OCI-LY7 (cell line): ENCODE measurements around the gene TTC33.

Source experiments
- EZH2phosphoT487 ChIP-seq: fragments of 200-600 bp; sonication (generic); IDR thresholded peaks from 2 replicates; pipeline ENCODE4 v1.6.1; 2018; ENCODE audit warnings: low read depth, borderline replicate concordance, mild to moderate bottlenecking, mixed run types, antibody characterized with exemption, low read length, moderate library complexity, mixed read lengths
- TF ChIP-seq, protein P1 (sequence below): fragments of 200-600 bp; sonication (generic); conservative IDR thresholded peaks from 2 replicates; pipeline ENCODE4 v1.5.1; 2014; ENCODE audit warnings: mild to moderate bottlenecking, antibody characterized with exemption, low read length, moderate library complexity, mixed read lengths

GRCh38 chr5:40733879-40734563, 21.7 kb downstream of the TTC33 start:
- TF ChIP-seq, protein P1, sequence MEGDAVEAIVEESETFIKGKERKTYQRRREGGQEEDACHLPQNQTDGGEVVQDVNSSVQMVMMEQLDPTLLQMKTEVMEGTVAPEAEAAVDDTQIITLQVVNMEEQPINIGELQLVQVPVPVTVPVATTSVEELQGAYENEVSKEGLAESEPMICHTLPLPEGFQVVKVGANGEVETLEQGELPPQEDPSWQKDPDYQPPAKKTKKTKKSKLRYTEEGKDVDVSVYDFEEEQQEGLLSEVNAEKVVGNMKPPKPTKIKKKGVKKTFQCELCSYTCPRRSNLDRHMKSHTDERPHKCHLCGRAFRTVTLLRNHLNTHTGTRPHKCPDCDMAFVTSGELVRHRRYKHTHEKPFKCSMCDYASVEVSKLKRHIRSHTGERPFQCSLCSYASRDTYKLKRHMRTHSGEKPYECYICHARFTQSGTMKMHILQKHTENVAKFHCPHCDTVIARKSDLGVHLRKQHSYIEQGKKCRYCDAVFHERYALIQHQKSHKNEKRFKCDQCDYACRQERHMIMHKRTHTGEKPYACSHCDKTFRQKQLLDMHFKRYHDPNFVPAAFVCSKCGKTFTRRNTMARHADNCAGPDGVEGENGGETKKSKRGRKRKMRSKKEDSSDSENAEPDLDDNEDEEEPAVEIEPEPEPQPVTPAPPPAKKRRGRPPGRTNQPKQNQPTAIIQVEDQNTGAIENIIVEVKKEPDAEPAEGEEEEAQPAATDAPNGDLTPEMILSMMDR, result no peak
- no peak for TF ChIP-seq EZH2phosphoT487
